ENCODE data around the gene CNBD2.
A peak's percentile ranks its signal among the peaks of the same experiment; 100 is the strongest.
"Not testable (repeated sequence)": the region's sequence is repeated elsewhere in the genome, so short reads cannot be mapped to it uniquely, and the experiment has no call there.

Gene CNBD2

DNA sequence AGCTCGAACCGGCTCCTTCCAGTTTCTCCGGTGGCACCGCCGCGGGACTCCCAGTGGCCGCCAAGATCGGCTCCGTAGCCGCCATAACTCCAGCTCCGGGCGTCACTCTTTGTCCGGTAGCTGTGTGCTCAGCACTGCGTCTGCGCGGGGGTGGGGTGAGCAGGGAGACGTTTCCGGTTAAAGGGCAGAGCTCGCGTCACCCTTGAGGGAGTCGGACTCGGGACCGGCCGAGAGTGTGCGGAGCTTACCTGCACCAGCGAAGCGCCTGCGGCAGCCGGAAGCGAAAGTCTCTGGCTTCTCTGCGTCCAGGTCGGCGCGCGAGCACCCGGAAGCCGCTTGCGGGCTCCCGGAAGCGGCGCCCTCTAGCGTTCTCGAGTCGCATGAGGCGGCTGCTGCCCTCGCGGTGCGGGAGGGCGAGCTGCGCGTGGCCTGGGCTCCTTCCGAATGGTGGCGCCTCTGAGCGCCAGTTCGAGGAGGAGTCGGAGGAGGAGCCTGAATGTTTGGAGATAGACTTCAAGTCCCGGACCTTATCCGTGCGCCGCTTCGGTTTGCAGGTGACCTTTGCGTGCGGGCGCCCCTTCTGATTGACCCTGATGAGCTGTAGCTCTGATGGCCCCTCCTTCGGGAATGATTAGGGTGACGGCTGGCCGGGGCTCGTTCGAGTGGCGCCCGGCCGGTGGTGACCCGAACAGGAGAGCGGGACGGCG lies 14.0 kb upstream of the CNBD2 start, which contains the start of gene SCAND1:
TSS of gene SCAND1 (minus strand) at position 303 of the 707 bp plus-strand sequence. CDS start at position 85, 218 bp downstream.
- TF ChIP-seq, protein P1, sequence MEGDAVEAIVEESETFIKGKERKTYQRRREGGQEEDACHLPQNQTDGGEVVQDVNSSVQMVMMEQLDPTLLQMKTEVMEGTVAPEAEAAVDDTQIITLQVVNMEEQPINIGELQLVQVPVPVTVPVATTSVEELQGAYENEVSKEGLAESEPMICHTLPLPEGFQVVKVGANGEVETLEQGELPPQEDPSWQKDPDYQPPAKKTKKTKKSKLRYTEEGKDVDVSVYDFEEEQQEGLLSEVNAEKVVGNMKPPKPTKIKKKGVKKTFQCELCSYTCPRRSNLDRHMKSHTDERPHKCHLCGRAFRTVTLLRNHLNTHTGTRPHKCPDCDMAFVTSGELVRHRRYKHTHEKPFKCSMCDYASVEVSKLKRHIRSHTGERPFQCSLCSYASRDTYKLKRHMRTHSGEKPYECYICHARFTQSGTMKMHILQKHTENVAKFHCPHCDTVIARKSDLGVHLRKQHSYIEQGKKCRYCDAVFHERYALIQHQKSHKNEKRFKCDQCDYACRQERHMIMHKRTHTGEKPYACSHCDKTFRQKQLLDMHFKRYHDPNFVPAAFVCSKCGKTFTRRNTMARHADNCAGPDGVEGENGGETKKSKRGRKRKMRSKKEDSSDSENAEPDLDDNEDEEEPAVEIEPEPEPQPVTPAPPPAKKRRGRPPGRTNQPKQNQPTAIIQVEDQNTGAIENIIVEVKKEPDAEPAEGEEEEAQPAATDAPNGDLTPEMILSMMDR (IDR thresholded peaks at IDR 0.05; ENCODE audit: control insufficient read depth, insufficient read depth, low read depth, low read length, missing control alignments), result peak; percentile 88
- peak within 1 kb of the TSS; percentile 91 for H3K4me3 ChIP-seq (ENCODE audit: control insufficient read depth, low read depth, low read length)
- DNase-seq (ENCODE audit: low read depth), result peak; percentile 83

DNA sequence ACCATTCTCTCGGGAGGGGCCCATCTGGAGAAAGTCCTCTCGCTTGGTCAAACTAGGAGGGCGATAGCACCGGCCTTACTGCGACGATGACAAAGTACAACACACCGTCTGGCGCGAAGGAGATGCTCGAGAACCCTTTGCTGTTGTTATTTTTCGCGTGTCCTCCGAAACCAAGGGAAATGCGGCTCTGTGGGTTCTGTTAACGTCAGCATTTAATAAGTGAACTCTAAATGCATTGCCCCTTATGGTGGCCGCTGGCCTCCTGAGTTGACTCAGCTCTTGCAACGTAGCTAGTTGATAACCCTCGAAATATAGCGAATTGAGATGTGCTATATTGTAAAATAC lies 13.5 kb upstream of the CNBD2 start:
- DNase-seq (ENCODE audit: low read depth), result no peak
- peak overlapping the region; percentile 91 for H3K4me3 ChIP-seq (ENCODE audit: control insufficient read depth, low read depth, low read length)
- TF ChIP-seq, protein P1 (IDR thresholded peaks at IDR 0.05; ENCODE audit: control insufficient read depth, insufficient read depth, low read depth, low read length, missing control alignments), result no peak

DNA sequence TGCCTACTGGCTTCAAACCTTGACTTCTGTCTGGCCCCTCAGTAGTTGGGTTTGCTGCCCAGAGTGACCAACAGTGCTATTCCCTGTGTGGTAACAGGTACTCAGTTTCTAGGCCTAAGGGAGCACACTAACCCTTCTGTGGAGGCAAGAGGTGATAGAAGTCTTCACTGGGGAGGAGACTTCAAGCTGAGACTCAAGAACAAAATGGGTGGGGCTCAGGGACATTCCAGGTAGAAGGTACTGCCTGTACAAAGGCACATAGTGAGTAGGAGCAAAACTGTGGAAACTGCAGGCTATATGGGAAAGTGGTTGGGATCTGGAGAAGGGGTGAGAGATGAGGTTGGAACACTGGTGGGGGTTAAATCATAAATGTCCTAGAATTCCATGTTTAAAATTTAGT lies 11.8 kb upstream of the CNBD2 start:
- DNase-seq (ENCODE audit: low read depth), result no peak
- no peak overlapping the region for H3K4me3 ChIP-seq (ENCODE audit: control insufficient read depth, low read depth, low read length)
- TF ChIP-seq, protein P1 (IDR thresholded peaks at IDR 0.05; ENCODE audit: control insufficient read depth, insufficient read depth, low read depth, low read length, missing control alignments), result no peak

DNA sequence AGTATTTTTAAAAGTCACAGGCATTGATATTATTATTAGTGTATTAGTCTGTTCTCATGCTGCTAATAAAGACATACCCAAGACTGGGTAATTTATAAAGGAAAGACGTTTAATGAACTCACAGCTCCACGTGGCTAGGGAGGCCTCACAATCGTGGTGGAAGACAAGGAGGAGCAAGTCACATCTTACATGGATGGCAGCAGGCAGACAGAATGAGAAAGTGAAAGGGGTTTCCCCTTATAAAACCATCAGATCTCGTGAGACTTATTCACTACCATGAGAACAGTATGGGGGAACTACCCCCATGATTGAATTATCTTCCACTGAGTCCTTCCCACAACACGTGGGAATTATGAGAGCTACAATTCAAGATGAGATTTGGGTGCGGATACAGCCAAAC lies 9.1 kb upstream of the CNBD2 start:
- not testable (repeated sequence) for DNase-seq (ENCODE audit: low read depth); H3K4me3 ChIP-seq (ENCODE audit: control insufficient read depth, low read depth, low read length)

DNA sequence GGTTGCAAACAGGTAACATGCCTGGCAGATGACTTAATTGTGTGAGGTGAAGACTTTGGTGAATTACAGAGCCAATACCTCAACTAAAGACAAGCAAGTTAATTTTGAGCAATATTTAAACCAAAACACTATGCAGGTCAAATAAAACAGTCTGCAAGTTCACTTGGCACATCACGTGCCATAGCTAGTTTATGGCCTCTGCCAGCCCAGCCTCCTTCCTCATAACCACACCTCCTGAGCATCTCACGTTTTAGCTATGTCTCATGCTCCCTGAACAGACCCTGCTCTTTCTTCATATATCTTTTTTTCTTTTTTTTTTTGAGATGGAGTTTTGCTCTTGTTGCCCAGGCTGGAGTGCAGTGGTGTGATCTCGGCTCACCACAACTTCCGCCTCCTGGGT lies 4.5 kb upstream of the CNBD2 start:
- H3K4me3 ChIP-seq (ENCODE audit: control insufficient read depth, low read depth, low read length), result no peak overlapping the region
- no peak for DNase-seq (ENCODE audit: low read depth)
- TF ChIP-seq, protein P1 (IDR thresholded peaks at IDR 0.05; ENCODE audit: control insufficient read depth, insufficient read depth, low read depth, low read length, missing control alignments), result no peak

DNA sequence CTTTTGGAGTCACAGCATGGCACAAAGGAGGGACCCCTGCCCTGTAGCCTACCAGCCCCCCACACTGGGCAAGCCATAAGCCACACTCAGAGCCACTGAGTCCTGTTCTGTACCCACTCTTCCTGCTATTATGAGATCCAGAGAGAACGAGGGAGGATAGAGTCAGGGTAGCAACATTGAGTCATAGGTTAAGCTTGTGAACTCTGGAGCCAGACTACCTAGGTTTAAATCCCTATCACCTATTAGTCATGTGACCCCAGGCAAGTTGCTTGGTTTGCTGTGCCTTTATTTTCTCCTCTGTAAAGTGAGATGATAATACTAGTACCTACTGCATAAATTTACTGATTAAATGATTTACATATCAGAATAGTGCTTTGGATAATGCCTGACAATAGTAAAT lies 540 bp downstream of the CNBD2 start:
- no peak overlapping the region for H3K4me3 ChIP-seq (ENCODE audit: control insufficient read depth, low read depth, low read length)
- TF ChIP-seq, protein P1 (IDR thresholded peaks at IDR 0.05; ENCODE audit: control insufficient read depth, insufficient read depth, low read depth, low read length, missing control alignments), result no peak
- no peak for DNase-seq (ENCODE audit: low read depth)

DNA sequence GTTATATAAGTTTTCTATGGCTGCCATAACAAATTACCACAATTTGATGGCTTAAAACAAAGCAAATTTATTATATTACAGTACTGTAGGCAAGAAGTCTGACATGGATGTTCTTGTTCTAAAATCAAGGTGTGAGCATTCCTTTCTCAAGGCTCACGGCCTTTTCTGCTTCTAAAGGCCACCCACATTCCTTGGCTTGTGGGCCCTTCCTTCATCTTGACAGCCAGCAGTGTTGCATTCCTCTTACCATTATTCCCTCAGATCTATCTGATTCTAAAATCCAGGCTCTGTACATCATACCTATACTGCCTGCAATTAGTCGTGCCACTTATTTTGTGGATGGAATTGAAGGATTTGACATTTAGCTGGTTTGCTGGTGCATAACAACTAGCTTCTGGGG lies 3.6 kb downstream of the CNBD2 start:
- TF ChIP-seq, protein P1 (IDR thresholded peaks at IDR 0.05; ENCODE audit: control insufficient read depth, insufficient read depth, low read depth, low read length, missing control alignments), result no peak
- no peak for DNase-seq (ENCODE audit: low read depth)
- no peak overlapping the region for H3K4me3 ChIP-seq (ENCODE audit: control insufficient read depth, low read depth, low read length)
